GM12892 (cell line): ENCODE measurements around the gene ZEB2.
A peak's percentile ranks its signal among the peaks of the same experiment; 100 is the strongest.

Source experiments
- DNase-seq: peaks from one replicate; pipeline ENCODE4 v3.0.0; 2011; ENCODE audit not compliant: insufficient read length
- FAIRE-seq: peaks from 2 replicates; lab custom pipeline; 2011; peaks lifted over from hg19 to GRCh38; lab: Jason Lieb, UNC
- POLR2A ChIP-seq: IDR thresholded peaks from 2 replicates; pipeline ENCODE4 v1.6.1; 2011; ENCODE audit warnings: low read depth, low read length, control low read depth
- POLR2AphosphoS5 ChIP-seq: IDR thresholded peaks from 2 replicates; pipeline ENCODE4 v1.6.1; 2011; ENCODE audit warnings: low read depth, low read length, control low read depth
- TAF1 ChIP-seq: IDR thresholded peaks from 2 replicates; pipeline ENCODE4 v1.6.1; 2011; ENCODE audit warnings: low read depth, mild to moderate bottlenecking, control low read depth, low read length, borderline replicate concordance

ZEB2 gene

DNA sequence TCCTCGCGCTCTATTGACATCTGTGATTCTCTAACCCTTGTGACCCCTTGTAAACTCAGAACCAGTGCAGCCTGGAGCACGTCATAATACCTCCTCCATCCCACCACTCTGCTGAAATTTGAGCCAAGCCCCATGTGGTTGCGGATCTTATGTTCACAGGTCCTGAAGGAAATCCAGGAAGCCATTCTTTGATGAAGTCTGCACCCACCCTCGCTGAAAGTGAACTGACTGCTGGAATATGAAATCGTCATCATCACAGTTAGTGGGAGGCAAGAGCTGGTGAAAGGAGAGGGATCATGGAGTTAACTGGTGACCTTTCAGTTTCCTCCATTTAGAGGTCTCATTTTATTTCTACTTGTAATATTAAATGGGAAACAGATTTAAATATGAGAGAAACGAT lies 21.6 kb downstream of the ZEB2 start:
- DNase-seq (no peak), FAIRE-seq (no peak)
- no peak for TF ChIP-seq POLR2A
- no peak for TF ChIP-seq TAF1
- TF ChIP-seq POLR2AphosphoS5, result no peak

GRCh38 chr2:144496977-144497598 lies 22.8 kb downstream of the ZEB2 start:
- DNase-seq, result no peak
- peak; percentile 9 for FAIRE-seq
- no peak for TF ChIP-seq TAF1
- TF ChIP-seq POLR2A, result no peak
- no peak for TF ChIP-seq POLR2AphosphoS5

DNA sequence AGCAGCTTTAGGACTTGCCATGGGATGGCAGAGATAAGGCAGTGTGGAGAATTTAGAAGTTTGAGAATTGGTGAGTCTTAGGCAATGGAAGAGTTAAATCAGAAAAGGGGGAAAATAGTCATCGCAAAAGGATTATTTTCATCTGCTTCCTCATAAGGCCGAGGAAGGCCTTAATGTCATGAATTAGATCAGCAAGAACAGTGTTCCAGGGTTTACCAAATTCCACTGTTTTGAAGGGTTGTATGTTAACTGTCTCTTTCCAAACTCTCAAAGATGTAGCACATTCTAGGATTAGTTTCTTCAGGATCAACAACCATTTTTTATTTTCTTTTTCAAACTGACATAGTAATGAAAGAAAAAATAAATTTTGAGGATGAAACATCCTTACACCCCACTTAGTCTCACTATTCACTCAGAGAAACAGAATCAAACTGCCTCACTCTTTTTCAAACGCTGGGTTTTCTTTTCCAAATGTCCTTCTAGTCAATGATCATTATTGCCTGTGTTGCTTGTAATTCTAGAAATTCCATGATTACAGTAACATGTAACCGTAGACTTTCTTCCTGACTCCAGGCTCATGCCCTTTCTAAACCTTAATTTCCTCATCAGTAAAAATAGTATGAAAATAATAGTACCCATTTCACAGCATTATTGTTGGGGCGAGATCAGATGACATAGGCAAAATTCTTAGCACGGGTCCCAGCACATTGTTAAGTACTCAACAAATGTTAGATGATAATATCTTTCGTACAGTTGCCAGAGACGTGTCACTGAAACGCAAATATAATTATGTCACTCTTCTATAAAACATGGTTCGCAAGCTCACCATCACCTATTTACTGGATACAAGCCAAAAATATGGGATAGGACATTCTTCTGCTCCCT lies 23.6 kb downstream of the ZEB2 start:
- FAIRE-seq (no peak), DNase-seq (no peak)
- TF ChIP-seq POLR2AphosphoS5, result no peak
- no peak for TF ChIP-seq TAF1

DNA sequence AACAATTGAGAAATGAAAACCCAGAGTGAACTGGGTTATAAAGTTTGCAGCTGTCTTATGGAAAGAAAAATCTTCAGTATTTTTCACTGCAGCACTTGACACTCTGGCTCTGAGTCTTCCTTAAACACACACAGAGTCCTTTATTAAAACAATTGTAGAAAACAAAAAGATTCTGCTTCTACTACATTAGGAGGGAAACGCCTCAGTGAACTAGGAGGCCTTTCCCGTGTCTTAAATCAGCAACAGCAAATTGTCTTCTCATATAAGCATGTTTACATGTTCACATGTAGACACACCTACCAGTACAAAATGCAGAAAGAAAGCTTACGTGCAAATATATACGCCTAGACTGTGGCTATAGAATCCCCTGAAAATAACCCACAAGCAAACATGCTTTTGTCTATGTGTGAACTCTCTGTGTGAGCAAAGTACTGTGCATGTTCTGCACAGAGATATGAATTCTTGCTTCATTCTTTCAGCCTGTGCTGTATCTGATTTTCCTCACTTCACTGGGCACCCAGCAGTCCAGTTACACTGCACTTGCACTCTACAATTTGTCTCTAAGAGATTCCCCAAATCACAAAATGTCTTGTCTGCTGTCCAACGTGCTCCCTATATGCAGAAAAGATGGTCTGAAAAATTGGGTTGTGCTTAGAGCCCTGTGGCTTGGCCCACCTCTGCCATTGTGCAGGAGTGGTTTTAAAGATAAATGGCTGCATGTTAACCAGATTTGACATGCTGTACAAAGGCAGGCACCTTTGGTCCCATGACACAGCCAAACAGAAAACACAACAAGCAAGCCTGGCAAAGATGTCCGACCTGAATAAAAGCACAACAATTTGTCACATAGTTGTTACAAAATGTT lies 24.5 kb downstream of the ZEB2 start:
- DNase-seq (no peak), FAIRE-seq (no peak)
- TF ChIP-seq POLR2A (no peak), TAF1 (no peak), POLR2AphosphoS5 (no peak)

- no peak for DNase-seq
- FAIRE-seq, result no peak
- no peak for TF ChIP-seq POLR2A
- no peak for TF ChIP-seq TAF1
- TF ChIP-seq POLR2AphosphoS5, result no peak
These were observed 26.7 kb downstream of the ZEB2 start for GRCh38 chr2:144493027-144493809.

DNA sequence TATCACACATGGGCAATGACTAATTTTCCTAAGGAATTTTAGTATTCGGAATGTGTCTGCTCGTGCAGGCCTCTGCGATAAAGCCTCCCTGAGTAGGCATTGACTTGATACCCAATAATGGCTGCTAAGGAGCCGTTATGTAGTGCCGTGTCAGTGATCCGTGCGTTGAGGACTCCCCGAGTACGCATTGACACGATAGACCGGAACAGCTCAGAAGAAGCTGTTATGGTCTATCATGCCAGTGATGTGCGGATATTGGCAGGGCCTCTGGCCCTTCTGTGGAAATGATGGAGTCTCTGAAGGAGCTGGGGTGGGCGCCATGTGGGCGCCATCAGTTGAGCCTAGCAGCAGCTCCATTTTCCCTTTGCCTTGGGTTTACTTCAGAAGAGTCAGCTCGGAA lies 29.1 kb downstream of the ZEB2 start:
- FAIRE-seq (no peak), DNase-seq (no peak)
- TF ChIP-seq POLR2A, result no peak
- no peak for TF ChIP-seq POLR2AphosphoS5
- TF ChIP-seq TAF1, result no peak

DNA sequence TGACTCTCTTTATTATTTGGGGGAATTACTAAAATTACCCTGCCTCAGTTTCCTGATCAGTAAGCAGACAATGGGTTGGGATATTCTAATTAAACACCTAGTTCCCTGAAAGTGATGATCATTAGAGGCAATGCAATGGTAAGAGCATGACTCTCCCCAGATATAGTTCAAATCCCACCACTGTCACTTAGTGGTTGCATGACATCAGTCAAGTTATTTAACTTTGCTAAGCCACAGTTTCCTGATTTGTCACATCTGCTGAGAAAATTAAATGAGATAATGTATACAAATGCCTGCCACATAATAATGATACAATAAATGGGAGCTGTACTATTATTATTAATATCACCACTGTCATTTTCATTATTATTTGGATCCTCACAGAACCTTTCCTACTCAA lies 29.9 kb downstream of the ZEB2 start:
- FAIRE-seq (no peak), DNase-seq (no peak)
- TF ChIP-seq POLR2A (no peak), TAF1 (no peak), POLR2AphosphoS5 (no peak)

DNA sequence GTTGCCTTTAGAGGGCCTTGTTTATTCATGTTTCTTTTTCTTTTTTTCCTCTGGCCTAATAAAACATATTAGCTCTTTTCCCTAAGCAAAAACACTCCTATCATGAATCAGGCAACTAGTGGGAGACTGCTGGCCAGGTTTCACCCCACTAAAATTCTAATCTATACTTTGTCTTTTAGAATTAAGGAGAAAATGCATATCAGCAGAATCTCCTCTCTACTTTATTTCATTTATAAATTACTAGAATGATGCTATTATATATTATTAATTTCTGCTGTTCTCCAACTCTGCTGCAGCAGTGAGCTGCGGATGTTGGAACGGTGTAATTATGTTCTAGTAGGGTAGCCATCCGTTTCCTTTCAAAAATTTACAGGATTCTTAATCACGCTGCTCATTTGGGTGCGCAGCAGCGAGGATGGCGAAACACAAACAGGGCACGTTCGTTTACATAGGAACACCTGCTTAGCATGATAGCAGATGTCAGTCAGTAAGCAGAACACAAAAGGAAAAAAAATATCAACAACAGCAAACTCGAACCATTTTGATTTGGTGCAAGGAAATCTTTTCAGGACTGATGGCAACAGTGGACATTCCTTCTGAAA lies 30.5 kb downstream of the ZEB2 start:
- FAIRE-seq (no peak), DNase-seq (no peak)
- TF ChIP-seq POLR2A (no peak), POLR2AphosphoS5 (no peak), TAF1 (no peak)

DNA sequence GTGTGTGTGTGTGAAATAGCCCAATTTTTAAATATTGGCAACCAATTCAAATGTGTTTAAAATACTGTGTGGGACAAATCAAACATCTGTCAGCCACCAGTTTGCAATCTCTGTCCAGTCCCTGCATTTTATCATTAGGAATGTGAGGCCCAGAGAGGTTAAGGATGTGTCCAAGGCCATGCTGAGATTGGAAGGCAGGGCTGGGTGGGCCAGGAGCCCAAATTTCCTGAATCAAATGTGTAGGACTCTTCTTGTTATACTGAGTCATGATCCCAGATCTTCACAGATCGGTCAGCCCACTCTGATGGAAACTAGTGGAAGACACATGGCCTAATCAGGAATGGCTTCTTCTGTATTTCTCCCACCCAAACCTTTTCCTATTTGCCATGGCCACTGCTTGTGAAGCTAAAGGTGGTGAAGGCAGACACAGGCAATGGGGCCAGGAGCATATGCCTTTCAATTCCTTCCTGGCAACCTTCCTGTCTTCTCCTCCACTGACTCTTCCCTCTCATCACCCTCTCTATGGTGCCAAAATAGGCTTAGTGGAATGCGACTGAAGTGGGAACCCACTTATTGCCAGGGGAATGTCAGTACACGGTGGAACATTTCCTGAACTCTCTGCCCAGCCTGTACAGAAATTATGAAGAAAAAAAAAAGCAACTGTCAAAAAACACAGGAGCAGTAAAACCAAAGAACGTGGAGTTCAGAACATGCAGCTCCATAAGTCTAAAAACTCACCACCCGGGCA lies 35.5 kb downstream of the ZEB2 start:
- no peak for FAIRE-seq
- TF ChIP-seq TAF1, result no peak
- no peak for TF ChIP-seq POLR2AphosphoS5
- no peak for DNase-seq

DNA sequence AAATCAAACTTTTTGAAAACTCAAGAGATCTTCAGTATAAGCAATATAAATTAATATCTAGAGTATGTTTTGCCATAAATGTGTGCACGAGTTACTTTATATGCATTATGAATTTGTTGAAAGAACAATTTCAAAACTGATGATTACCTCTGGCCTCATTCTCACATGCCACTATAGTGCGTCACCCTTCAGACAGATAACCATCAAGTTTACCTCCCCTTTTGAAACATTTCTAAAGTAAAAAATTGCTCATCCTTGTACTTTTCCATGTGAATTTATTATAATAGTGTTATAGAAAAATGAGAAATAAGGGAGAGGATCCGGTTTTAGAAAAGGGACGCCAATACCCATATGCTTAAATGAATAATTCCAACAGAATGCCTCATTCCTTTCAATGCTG lies 38.3 kb downstream of the ZEB2 start:
- TF ChIP-seq POLR2AphosphoS5 (no peak), TAF1 (no peak), POLR2A (no peak)
- DNase-seq, result no peak
- FAIRE-seq, result no peak
